Stimulated activated CD4-positive, alpha-beta T cell treated with anti-CD3 and anti-CD28 coated beads, Interleukin-12 subunit alpha, Interleukin-12 subunit beta, amount 100 ng/mL, for 4 hours (primary cell): Measurements from ENCODE around the gene CDK5R2.
A peak's percentile ranks its signal among the peaks of the same experiment; 100 is the strongest.

ENCODE experiments used
- DNase-seq: peaks from one replicate; pipeline ENCODE4 v3.0.0-alpha.2; 2020

Gene CDK5R2

DNA sequence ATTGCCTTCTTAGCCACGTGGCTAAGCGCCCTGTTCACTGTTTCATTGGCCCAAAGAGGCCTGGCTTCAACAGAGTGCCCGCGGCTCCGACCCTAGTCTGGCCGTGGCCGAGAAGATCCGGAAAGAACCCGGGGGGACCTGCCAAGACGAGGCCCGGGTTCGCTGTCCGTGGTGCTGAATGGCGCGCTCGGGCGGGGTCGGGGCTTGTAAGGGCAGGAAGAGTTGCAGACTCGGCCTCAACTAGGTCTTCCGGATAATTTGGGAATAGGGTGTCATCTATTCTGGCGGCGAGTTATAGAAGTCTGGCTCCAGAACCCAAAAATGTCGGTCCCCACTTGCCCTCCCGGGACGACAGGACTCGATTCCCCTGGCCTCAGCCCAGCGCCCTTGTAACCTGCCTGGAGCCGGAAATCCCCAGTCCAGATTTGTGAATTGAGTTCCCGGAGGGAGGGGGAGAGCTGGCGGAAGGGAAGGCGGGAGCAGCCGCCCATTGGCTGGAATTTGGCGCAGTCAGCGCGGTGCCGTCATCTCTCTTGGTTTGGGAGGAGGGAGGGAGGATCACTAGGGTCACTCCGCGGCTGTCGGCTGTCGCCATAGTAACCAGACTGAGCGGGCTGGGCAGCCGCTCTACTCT, 3.5 kb downstream of the CDK5R2 start:
- peak; percentile 64 for DNase-seq

- DNase-seq: no peak
These were observed 4.1 kb downstream of the CDK5R2 start for GRCh38 chr2:218963601-218964000.

DNA sequence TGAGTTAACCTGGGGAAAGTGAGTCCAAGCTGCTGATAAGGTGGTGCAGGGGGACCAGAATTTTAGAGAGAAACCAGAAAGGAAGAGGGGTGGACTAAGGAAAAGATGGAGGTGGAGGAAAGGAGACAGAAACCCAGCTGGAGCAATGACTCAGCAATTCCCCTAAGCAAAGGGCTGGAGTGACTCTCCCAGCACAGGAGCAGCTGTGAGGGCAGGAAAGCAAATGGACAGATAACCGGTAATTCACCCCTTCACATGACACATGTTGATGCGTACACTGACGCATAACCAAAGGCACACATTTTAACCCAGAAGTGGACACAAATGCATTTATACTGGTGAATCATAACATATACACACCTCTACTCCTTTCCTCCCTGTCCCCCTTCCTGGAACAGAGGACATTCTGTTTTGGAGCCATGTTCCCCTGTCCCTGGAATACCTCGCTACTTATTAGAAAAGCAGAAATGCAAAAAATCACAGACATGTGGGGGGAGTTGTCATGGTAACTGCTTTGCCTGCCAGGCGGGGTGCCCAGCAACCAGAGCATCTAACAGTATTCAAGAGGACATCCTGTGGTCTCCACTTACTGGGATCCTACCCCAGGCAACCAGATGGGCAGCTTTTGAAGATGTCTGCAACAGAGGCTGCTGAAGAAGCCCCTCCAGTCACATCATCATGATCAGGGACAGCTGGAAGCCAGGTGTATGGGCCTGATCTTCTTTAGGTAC, 4.7 kb downstream of the CDK5R2 start:
- DNase-seq: no peak

DNA sequence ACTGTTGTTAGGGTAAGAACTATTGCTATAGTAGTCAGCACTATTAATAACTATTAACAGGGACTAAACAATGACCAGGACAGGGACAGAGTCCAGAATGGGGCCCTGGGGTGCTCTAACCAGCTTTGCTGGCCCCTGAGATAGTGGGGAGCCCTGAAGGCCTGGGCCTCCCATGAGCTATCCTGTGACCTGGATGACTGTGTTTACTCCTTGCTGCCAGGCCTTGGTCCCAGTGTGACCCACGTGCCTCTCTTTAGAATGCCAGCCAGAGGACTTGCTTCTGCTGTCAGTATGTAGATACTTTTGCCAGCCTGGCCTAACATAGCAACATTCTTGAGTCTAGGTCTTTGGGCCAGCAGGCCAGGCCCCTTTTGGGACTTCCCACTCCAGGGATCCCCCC, 11.4 kb downstream of the CDK5R2 start:
- DNase-seq: no peak

GRCh38 chr2:218975060-218975777, 15.8 kb downstream of the CDK5R2 start:
- no peak for DNase-seq

DNA sequence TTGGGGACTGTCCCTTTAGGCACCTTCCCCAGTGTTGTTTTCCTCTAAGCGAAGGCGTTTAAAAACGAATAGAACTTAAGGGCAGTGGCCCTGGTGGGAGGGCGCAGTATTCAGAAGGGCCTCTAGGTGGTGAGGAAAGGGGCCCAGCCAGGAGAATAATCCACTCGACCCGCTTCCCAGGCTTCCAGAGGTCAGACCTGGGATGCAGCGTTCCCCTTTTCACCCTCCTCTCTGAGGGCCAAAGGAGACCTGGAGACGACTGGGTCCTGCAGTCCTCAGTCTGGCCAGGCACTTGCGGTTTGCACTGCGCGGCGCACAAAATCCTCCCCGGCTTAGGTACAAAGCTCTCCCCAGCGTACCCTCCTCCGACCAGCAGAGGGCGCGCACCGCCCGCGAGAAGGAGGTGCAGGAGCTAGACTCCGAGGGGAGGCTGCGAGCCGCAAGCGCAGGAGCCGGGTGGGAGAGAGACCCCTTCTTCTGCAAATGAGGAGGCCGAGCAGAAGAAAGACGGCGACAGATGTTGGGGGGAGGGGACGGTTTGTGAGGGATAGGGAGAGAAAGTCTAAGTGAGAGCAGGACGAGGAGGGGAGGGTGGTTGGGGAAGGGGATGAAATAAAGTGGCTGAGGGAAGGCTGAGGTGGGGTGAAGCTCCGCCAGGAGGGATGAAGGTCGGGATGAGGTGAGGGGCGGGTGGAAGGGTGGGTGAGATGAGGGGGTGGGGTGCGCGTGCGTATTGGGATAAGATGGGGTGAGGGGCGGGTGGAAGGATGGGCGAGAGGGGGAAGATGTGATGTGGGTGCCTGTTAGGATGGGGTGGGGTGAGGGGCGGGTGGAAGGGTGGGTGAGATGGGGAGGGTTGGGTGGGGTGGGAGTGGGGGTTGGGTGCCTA, 20.6 kb downstream of the CDK5R2 start:
- peak; percentile 84 for DNase-seq

- DNase-seq: no peak
These were observed 21.4 kb downstream of the CDK5R2 start for GRCh38 chr2:218980735-218981389.

DNA sequence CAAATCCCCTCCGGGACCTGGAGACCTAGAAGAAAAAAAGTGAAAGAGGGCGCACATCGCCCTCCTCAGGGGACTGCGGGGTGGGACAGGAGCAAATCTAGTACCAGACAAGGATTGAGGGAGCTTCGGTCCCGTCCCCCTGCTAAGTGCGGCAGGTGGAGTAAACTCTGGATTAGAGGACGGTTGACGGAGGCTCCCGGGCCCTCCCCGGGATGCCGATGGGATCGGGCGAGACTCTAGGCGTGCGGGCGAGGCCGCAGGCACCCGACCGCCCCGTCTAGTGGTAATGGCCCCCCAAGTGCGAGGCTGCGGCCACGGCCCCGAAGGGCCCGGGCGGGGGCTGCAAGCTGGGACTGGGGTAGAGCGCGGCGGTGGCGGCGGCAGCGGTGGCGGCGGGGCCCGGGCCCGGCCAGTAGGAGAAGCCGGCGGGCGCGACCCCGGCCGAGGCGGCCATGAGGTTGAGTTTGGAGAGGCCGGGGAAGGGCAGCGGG, 22.0 kb downstream of the CDK5R2 start:
- DNase-seq: no peak

DNA sequence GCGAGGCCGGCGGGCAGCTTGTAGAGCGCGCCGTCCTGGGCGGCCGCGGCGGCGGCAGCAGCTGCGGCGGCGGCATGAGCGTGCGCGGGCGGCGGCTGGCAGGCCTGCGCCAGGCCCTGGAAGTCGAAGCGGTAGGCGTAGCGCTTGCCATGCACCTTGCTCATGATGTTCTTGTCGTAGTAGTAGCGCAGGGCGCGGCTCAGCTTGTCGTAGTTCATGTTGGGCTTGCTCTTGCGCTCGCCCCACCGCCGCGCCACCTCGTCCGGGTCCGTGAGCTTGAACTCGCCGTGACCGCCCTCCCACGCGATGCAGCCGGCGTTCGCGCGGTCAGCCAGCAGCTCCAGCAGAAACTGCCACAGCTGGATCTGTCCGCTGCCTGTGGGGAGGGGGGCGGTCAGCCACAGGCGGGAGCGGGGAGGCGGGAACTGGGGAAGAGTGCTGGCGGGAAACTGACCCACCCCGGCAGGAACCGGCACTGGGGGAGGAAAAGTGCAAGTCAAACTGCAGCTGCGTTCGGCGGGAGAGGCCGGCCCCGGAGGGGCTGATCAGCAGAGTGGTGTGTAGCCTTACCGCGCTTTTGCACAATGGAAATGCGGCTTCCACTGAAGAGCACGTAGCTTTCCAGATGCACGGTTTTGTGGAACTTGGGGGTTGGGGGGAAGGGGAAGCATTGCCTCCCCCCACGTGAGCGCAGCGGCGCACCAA, 22.6 kb downstream of the CDK5R2 start:
- DNase-seq: no peak

GRCh38 chr2:218982586-218983262, 23.3 kb downstream of the CDK5R2 start:
- DNase-seq: no peak

GRCh38 chr2:218983263-218983933, 23.9 kb downstream of the CDK5R2 start:
- DNase-seq: no peak

DNA sequence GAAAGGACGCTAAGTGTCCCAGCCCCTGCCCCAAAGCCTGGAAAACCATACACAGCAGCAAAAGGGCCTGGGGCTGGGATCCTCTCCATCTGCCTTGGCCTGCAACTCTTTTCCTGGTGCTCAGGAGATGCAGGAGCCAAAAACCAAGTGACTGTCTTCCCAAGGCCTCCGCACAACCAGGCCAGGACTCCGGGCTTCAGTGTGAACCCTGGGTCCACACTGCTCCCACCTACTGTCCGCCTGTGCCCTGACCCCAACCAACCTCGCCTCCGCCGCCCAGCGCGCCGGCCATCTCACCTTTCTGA, 24.4 kb downstream of the CDK5R2 start:
- DNase-seq: no peak

DNA sequence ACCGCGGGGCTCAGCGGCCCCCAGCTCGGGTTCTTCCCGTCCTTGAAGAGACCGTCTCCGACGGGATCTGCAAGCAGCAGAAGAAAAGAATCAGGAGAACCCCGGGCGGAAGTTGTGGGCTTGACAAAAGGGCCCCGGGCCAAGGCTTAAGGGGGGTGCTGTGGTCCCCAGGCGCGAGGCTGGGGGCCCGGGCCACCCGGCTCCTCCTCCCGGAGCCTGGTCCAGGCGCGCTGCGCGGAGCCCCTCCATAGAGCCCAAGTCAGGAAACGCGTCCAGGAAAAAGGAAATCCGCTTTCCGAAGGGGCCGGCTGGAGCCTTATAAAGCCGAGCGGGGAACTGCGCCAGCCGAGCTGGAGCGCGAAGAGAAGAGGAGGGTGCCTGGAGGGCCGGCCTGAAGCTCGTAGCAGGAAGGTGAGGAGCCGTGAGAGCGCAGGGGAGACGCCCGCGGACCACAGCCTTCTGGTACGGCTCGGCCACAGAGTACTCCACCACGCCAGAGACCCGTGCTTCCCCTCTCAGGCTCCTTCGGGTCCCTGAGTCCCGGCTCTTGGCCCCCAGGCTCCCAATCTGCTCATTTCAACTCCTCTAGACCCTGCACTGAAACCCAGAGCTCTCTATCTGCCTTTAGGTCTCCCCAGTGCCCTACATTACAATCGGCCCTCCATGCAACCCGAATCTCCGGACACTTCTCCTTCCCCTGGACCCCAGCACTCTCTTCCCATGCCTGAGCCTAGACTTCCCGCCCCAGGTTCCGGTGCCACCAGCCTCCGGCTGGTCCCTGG, 25.0 kb downstream of the CDK5R2 start:
- no peak for DNase-seq

DNA sequence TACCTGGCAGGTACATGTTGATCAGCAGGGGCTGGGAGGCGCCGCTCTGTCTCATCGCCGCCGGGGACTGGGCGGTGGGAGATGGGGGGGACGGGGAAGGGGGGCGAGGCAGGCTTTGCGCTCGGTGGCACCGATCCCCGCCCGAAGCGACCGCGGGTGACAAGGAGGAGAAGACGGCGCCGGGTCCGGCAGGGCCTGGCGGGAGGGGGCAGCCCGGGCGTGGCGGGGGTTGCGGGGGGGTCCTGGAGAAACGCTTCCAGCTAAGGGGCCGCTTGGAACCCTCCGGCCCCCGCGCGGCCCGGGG, 25.5 kb downstream of the CDK5R2 start, which contains the start of gene FEV:
TSS of gene FEV (minus strand) at position 164 of the 304 bp plus-strand sequence. CDS start at position 55, 109 bp downstream.
- no peak for DNase-seq

DNA sequence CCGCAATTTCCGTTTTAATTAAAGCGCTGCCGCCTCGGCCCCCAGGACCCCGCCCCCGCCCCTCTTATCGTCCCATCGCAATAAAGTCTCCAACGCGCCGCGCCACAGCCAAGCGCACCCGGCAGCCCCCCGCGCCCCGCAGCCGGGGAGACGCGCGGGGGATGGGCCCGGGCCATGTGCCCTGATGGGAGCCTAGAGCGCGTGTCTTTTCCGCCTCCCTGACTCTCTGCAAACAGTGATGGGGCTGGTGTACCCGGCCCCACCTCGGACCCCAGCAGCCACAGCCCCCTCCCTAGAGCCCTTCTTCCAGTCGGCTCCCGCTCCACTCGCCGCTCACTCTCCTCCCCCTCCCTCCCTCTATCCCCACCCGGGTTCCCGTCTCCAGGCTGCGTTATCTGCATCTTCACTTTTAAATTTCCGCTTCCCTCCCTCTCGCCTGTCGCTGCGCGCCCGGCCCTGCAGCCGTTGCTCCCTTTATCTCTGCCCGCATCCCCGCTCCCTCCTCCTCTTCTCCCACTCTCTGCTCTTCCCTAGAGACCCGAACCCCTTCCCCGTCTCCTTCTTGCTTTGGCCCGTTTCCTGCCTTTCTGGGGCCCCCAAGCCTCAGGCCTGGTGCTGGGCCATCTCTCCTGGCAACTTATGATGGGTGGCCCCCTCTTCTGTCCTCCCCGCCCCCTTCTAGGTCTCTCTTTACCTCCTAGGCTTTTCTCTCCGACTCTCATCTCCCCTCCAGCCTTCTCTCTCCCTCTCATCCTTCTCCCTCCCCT, 26.0 kb downstream of the CDK5R2 start:
- no peak for DNase-seq

DNA sequence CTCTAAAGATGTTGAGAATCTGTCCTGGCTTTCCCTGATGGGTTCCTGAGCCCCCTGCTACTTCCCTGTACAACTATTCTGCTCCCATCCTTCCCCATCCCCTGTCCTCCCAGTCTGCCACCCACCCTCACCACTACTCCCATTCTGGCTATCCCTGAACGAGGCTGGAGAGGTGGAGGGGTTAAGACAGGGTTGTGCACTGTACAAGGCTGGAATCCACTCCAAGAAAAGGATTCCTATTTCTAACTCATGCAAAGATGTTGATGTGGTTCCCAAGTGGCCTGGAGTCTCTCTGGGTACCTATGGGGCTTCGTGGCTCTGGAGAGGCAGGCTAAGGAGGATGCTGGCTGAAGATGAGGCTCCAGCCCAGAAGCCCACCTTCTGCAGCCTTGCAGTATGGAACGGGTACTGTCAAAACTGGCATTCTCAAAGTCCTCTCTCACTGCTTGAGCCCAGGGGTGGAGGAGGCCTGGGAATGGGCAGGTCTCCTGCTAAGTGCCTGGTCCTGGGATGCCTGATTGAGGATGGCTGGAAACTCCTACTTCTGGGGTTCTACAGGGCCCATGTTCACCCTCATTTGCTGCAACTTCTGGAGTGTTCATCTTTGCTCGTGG, 26.8 kb downstream of the CDK5R2 start:
- no peak for DNase-seq

DNA sequence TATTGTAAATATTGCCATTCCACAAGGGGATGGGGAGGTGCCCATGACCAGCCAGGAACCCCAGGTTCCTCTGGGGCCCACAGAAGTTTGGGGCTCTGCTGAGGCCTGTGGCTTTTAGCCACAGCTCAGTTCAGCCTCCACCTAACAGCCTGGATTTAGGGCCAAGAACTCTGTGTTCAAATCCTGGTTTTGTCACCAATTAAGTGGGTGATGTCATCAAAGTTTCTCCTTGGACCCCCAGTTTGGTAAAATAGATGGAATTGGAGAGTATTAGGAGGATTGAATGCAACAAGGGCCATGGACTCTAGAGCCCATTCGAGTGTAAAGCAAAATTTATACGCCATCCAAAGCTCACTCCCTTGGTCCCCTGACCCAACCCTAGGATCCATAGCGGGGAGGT, 28.7 kb downstream of the CDK5R2 start:
- DNase-seq: no peak

DNA sequence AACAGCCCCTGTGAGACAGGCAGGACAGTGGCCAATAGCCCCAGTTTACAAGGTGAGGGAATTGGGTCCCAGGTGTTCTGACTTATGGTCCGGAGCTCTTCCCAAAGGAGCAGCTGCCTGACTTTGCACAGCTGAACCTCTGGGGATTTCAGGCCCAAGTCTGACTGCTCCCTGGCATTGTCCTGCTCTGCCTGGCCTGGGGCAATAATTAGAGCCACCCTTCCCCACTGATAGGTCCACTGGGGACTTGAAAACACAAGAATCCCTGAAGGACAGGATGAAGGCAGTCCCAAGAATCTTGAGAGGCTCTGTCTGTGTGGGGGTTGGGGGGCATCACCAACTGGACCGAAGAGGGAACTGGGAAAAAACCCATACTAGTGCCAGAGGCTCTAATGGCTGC, 29.2 kb downstream of the CDK5R2 start:
- no peak for DNase-seq

- no peak for DNase-seq
These were observed 30.6 kb downstream of the CDK5R2 start for GRCh38 chr2:218990052-218990451.
